GM18520 (cell line): Measurements from ENCODE around the gene BRD7.

Experiments used
- ATAC-seq: cut with Tn5 transposase; IDR thresholded peaks from one replicate; pipeline ENCODE4 v1.9.1; 2021; ENCODE audit not compliant: unreplicated experiment

BRD7 gene

DNA sequence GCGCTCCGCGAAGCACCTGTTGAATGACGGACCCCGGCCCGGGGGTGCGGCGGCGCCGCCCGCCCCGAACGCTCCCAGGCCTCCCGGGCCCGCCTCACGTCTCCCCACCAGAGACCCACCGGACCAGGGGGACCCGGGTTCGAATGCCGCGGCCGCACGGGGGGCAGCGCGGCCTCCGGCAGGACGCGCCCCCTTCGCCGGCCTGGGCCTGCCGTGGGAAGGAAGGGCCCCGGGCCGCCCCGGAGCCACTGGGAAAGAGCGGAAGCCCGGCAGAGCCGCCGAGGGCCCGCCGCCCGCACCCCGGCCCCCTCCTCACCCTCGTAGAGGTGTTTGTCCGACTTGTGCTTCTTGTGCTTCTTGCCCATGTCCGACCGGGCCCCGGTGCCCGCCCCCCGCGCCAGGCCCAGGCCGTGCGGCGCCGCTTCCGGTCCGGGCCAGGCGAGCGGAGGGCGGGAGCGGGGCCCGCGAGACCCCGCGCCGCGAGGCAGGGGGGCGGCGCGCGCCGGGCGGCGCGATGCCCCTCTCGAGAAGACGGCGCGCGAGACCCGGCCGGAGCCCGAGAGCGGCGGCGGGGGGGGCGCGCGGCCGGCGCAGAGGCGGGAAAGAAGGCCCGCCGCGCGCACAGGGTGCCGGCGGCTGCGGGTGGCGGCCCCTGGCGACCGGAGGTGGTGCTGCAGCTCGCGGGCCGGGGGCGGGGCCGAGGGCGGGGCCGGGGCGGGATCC, at the start of gene BRD7:
Gene BRD7 (minus strand): TSS at position 579 of the 723 bp plus-strand sequence. CDS start 214 bp downstream, at position 365.
- peak; percentile 69 for ATAC-seq

DNA sequence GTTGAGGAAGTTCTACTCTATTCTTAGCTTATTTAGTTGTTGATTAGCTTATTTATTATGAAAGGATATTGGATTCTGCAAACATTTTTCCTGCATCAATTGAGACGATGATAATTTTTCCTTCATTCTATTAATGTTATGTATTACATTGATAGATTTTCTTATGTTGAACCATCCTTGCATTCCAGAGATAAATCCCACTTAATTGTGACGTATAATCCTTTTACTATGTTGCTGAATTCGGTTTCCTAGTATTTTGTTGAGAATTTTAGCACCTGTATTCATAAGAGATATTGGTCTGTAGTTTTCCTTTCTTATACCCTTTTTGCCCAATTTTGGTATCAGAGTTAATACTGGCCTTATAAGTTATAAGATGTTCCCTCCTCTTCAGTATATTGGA, 47.6 kb upstream of the BRD7 start:
- no peak for ATAC-seq

DNA sequence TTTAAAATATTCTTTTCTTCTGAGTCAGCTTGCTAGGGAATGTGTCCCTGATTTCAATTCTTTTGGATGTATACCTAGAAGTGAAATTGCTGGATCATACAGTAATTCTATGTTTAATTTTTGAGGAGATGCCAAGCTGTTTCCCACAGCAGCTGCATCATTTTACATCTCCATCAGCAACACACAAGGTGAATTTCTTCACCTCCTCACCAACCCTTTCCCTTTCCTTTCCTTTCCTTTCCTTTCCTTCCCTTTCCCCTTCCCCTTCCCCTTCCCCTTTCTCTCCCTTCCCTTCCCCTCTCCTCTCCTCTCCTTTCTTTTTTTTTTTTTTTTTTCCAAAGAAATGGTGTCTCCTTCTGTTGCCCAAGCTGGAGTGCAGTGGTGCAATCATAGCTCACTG, 45.4 kb upstream of the BRD7 start:
- no peak for ATAC-seq

DNA sequence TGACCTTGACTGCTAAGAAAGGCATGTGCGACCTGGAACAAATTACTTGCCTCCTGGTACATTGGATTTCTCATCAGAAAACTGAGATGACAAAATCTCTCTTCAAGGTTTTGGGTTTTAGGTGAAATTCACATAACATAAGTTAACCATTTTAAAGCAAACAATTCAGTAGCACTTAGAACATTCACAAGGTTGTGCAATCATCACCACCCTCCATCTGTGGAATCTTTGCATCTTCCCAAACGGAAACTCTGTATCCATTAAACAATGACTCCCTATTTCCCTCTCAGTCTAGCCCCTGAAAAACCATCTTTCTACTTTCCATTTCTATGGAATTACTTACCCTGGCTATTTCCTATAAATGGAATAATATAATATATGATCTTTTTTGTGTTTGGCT, 42.2 kb upstream of the BRD7 start:
- no peak for ATAC-seq

DNA sequence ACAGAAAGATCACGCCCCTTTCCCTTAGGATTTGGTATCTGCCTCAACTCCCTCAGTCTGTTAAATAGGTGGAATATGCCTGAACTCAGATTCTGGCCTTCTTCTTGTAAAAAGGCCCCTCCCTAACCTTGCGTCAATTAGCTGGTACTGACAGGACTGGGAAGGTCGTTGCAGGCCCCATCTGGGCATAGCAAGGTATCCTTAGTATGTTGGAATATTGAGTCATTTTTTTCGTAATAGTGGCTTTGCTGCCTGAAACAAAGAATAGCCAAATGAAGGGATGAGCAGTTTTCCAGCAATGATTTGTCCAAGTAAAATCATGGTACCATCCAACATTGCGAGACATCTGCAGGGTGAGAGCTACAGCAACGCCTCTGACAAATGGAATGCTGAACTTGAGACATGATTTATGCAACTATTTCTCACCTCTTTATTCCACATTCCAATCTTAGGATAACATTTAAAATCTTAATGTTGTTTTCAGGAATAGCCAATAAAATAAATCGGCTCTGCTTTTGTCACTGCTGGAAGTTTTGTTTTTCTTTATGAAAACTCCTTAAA, 39.3 kb upstream of the BRD7 start:
- ATAC-seq = no peak

DNA sequence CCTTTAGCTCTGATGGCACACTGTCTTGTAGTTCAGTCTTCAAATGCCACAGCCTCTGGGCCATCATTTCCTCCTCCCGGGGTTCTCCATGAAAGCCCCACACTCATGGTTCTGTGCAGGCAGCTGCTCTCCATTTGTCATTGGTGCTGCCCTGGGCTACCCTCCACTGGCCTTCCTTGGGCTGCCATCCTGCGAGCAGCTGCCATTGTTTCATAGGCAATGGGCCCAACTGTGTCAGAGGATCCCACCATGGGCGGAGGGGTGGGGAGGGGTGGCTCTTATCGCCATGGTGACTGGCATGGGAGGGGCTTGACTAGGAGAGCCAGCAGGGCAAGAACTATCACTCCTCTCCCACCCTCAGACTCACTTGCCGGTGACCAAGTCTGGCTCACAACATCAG, 38.6 kb upstream of the BRD7 start:
- no peak for ATAC-seq

DNA sequence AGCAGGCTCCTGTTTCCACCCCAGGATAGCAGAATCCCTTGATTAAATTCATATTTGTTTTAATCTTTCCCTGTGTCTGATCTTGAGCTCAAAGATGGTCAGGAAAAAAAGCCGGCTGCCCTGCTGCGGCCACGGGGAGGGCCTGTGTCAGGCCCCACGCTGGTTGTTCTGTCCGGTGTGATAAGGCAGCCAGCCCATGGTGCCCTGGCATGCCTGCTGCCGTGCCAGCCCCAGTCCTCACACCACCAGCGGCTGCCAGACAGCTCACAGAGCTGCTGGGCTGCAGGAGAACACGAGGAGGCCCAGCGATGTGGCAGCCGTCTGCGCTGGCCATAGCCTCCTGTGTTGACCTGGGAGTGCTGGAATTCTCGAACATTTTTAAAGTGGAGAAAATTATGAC, 34.7 kb upstream of the BRD7 start:
- no peak for ATAC-seq

DNA sequence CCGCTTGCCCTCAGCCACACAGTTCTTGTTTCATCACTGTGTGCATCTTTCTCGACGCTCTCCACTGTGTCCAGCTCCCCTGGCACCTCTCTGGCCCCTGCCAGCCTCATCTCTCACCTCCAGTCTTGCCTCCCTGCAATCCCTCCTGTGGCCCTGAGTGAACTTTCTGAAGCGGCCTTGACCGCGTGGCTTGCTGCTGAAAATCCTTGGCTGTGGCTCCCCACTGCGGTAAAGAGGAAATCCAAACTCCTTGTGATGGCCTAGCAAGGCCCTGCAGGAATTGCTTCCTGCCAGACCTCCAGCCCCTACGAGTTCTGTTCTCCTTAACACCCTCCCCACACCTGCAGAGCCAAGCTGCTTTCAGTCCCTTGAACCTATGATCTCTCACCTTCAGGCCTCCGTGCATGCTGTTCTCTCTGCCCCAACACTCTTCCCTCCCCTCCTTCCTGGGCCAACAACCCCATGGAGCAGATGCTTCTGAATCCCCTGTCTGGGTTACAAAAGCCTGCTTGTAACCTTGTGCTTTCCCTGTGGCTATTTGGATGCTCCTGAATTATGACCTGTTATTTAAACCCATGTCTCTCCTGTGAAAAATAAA, 33.6 kb upstream of the BRD7 start:
- no peak for ATAC-seq

DNA sequence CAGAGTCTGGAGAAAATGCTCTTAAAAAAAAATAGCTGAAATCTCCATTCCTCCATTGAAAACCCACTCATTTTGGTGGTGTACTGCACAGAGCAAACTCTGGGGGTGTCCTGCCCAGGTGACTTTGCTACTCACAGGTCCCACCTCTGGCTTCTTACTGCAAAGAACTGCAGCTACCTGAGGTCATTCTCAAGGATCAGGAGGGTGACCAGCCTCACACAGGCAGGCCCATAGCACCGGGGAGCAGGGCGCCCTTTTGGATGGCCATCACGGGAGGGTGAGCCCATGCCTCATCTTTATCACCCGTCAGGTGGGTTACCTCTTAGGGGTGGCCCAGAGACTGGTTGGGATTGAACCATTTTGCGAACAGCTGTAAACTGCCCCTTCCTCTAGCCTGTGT, 32.6 kb upstream of the BRD7 start:
- ATAC-seq = no peak

DNA sequence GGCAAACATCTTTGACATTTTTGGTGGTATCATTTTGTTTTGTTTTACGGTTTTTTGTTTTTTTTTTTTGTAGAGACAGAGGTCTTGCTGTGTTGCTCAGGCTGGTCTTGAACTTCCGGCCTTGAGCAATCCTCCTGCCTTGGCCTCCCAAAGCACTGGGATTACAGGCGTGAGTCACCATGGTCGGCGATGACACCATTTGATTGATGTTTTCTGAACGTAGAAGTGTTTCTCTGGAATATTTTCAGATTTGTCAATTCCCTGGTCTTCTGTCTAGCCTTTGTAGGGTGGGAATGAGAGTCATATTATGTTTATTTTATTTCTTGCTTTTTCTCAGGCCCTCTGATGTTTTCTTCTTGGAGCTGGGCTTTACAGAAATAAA, 32.2 kb upstream of the BRD7 start:
- no peak for ATAC-seq

DNA sequence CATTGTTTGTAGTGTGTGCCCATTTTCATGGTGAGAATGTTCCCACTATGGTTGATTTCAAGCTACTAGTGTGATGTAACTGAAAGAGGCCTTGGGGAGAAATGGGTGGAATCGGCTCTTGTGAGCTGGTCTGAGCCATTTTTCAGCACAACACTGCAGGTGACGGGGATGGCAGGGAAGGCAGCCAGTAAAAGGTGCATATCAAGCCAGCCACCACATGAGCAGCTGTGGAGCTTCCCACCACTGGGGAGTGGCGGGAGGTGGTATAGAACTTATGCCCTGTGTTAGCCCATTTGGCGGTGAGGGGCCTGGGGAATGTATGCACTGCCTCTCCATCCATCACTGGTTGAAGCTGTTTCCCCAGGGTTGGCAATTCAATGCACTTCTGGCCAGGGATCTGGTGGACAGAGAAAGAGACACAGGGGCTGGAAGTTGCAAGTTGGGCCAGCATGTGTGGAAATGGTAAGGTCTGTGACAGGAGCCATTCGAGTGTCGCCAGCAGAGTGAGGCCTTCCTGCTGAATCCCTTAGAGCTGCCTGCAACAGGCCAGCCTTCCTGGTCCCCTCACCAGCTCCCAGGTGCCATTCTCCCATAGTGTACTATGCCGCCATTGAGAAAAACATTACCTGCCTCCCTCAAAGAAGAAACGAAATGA, 31.7 kb upstream of the BRD7 start:
- ATAC-seq = no peak

DNA sequence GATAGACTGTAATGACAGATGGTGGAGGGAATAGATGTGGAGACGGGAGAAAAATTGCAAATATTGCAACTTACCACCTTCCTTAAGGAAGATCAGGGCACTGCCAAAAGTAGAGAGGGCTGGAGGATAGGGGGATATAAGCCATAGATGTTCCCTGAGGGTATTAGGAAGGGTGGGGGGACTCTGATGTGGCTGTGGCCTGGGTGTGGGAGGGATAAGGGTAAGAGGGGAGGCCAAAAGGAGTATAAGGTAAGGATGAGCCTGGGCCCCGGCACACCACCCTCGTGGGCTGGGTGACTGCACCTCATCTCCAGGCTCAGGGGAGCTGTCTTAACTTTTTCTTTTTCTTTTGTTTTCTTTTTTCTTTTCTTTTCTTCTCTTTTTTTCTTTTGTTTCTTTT, 30.6 kb upstream of the BRD7 start:
- ATAC-seq = no peak

DNA sequence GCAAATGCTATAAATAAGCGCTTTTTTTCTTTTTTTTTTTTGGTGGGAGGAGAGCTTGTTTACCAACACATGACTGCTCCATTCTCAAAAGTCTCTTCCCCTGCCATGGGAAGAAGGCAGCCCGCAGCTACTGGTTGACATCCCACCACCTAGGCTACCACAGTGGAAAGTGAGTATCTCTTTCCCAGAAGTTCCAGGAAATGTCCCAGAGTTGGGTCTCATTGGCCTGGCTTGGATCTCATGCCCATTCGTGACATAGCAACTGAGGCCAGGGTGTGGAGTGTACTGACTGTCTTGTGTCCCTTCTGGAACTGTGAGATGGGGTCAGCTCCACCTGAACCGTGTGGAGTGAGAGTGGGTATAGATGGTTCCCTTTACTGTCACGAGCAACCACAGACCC, 29.5 kb upstream of the BRD7 start:
- no peak for ATAC-seq

DNA sequence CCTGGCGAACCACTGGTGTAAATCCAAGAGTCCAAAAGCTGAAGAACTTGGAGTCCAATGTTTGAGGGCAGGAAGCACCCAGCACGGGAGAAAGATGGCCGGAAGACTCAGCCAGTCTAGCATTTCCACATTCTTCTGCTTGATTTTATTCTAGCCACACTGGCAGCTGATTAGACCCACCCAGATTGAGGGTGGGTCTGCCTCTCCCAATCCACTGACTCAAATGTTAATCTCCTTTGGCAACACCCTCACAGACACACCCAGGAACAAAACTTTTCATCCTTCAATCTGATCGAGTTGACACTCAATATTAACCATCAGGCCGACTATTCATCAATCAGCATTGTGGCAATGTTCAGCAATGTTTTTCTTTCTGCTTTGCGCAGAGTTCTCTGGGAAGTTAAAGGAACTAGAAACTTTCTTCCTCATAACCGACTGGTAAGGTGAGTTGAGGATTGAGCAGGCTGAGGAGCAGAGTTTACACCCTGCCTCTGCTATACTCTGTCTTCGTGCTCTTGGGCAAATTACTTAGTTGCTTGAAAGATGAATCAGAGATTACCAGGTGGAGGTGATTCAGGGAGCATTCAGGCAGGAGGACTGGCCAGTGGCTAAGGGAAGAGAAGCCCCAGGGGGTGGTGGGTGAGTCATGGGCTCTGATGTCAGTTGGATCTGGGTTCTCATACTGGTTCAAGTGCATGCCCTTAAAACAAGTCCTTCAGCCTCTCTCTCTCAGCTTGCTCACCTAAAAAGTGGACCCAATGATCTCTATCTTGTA, 28.2 kb upstream of the BRD7 start:
- ATAC-seq = no peak

DNA sequence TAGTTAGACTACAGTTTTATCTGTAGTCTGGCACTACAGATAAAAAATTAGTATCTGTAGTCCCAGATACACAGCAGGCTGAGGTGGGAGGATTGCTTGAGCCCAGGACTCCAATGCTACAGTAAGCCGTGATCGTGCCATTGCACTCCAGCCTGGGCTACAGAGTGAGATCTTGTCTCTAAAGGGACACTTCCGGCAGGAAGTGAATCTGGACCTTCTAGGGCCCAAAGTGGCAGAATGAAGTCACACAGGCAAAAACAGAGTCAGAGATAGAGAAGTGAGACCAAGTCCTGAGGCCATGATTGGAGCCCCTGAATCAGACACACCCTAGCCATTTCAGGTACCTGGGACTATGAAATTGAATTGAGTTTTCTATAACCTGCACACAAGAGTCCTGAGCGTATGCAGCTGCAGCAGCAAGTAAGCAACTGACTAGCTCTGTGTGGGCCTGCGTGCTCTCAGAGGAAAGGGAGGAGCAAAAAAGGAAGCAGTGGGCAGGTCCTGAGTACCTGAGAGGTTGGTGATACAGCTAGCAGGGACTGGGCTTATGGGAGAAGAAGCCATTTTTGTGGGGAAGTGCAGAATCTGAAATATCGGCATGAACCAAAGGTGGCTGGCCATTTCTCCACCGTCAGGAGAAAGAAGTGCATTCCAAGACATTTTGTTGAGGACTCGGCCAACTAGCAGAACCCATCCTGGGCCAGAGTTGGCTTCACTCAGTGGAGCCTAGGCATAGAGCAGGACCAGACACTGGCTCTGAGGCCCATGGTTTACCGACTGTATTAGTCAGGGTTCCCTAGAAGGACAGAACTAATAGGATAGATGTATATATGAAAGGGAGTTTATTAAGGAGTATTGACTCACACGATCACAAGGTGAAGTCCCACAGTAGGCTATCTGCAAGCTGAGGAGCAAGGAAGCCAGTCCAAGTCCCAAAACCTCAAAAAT, 27.2 kb upstream of the BRD7 start:
- ATAC-seq = no peak

DNA sequence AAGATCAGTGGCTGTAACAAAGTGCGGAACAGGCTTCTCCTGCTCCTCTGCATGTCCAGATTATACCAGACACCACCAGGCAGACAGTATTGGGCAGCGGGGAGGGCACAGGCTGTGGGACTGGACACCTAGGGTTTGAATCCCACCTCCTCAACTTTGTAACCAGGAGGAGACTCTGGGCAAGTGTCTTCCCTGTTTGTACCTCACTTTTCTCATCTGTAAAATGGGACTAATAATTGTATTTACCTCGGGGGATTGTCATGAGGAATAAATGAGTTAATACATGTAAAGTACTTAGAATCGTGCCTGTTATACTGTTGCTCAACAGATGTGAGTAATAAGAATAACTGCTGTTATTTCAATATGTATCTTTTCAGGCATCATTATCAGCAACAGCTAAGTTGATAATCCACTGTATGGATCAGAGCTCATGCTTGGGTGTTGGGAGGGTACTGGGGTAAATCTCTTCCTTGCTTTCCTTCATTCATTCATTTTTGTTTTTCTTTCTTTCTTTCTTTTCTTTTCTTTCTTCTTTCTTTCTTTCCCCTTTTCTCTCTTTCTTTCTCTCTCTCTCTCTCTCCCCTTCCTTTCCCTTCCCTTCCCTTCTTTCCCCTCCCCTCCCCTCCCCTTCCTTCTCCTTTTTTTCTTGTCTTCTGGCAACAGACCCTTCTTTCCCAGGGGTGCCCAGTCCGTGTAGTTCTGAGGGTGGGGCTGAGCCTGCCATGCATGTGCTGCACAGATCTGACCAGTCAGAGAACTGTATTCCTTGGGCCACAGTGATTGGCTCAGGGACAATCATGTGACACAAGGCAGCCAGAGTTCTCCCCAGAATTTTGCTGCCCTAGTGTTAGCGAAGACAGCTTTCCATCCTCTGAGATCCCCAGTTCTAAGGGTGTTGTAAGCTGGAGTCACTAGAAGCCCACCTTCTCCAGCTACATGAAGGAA, 25.3 kb upstream of the BRD7 start:
- no peak for ATAC-seq

DNA sequence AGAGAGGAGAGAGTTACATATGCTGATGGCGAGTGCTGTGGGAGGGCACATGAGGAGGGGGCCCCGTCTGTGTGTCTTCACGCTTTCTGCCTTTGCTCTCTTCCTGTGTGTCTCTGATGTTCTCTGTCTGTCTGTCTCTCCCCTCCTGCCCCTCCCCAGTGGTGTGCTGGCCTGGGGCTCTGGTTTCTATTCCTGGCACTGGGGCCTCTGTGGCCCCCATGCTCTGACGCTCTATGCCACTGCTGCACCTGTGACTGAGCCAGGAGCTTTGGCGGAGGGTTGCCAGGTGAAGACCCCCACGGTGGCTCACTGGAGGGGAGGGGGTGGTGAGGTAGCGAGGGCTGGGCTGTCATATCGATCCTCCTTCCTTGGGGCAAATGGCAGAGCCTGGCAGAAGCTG, 24.6 kb upstream of the BRD7 start:
- ATAC-seq = no peak

DNA sequence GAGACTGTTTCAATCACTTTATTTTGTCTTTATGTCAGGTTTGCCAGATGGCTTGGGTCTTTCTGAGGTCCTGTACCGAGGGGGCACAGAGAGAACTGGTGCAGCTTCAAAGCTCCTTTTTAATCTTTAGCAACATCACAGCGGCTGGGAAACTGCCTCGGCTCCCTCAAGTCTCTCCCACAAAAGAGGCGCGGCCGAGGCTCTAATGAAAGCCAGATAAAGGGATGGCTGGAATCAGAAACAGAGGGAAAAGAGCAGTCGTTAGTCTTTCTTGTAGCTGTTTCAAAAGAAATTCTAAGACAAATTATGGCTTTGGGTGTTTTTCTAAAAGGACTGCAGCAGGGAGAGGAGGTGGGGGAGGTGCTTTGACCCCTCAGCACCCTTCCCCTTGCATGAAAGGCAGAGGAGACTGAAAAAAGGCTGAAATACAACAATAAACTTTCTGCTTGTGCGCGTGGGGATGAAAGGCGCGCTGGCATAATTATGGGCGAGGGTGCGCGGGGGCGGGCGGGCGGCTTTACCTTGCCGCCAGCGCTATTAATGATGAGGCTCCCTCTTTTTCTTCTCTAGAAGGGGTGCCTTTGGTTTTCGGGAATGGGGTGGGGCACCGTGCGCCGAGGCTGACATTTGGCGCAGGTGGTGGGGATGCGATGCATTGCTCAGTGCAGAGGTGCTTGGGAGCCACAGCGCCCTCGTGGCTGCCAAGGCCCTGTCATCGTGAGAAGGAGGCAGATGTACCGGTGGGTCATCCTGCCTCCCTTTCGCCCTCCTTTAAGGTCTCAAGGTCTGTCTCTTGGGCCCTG, 22.3 kb upstream of the BRD7 start:
- no peak for ATAC-seq
